HG03439 (cell line): ENCODE results near the gene FAM227B.
"Not testable (repeated sequence)": the region's sequence is repeated elsewhere in the genome, so short reads cannot be mapped to it uniquely, and the experiment has no call there.

Experiments used
- ATAC-seq: cut with Tn5 transposase; IDR thresholded peaks from one replicate; pipeline ENCODE4 v1.9.1; 2021; ENCODE audit warnings: mild to moderate bottlenecking, moderate library complexity; ENCODE audit not compliant: unreplicated experiment

The FAM227B gene

GRCh38 chr15:49495993-49496753 is 124.4 kb downstream of the FAM227B start:
- ATAC-seq: no peak

DNA sequence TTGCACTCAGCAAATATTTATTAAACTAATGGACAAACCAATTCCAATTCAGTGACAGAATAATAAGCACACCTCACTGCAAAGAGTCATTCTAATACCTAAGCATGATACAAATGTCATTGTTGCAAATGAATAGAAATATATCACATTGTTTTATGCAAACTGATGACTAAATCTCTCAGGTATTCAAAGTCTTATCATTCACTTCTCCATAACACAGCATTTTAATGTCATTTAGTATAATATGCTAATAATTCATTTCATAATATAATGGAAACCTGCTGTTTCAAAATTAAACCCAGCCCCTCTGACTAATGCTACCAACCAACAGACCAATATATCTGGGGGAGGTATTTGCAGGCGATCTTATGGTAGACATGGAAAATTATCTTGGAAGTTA is 125.8 kb downstream of the FAM227B start:
- no peak for ATAC-seq

DNA sequence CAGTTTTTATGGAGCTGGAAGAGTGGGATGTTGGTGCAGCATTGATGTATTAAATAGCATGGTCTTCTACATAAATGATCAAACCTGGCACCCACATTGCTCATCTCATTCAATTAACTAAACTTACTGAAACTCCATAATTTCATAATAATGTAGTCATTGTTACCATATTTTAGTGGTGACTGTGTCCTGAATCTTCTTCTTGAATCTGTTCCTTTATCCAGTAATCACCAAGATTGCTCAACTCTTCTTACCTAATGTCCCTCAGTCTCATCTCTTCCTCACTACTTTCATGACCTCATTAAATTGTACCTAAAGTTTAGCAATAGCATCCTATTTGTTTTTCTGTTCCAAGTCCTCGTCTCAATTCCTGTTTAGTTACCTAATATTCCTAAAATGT is 127.8 kb downstream of the FAM227B start:
- no peak for ATAC-seq

GRCh38 chr15:49492151-49492550 is 128.5 kb downstream of the FAM227B start:
- no peak for ATAC-seq

DNA sequence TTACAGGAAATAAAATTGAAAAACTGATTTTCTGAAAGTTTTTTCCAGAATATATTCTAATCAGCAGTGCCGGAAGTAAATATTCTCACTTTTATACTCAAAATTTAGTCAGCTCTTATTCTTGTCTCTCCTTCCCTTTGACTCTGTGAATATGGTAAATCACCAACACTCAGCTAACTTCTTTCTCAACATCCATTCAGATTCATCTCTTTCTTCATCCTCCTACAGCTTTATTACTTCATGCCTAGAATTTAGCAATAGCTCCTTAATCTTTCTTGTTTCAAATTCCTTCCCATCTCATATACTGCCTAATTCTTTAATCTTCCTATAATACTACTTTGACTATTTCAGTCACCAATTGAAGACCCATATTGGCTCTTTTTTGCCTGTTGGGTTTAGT is 129.7 kb downstream of the FAM227B start:
- no peak for ATAC-seq

- not testable (repeated sequence) for ATAC-seq
Observed at GRCh38 chr15:49485401-49485800, 135.2 kb downstream of the FAM227B start.

DNA sequence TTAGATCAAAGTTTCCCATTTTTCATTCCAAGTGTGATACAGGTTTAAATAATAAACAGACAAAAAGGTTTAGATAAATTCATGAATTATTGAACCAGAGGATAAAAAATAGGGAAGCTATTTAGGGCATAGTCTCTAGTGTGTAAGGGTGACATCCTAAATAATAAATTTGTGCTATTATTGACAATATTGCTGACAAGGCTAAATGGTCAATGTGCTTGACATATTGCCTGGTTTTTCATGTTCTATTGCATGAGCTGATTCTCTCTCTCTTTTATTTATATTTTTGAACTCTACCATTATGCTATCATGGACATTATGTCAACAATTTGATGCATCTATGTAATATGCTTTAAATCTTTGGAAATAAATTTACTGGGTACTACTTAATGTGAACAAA is 141.6 kb downstream of the FAM227B start:
- not testable (repeated sequence) for ATAC-seq

- not testable (repeated sequence) for ATAC-seq
Observed at GRCh38 chr15:49478021-49478420, 142.6 kb downstream of the FAM227B start.

DNA sequence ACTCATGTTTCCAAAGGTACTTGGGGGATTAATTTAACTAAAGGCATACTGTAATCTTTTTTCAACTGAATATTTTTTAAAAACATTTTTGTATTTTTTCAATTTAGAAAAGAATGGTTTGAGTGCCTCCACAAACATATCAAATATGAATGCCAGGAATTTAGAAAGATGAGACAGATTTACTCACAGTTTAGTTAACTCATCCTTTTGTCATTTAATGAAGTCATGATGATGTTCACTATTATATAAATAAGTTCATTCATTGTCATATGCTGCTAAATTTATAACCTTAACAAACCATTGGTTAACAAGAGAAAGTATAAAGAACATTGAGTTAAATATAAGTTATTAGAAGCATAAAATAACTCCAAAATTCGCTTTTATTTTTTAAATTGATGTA is 147.6 kb downstream of the FAM227B start:
- ATAC-seq: no peak

DNA sequence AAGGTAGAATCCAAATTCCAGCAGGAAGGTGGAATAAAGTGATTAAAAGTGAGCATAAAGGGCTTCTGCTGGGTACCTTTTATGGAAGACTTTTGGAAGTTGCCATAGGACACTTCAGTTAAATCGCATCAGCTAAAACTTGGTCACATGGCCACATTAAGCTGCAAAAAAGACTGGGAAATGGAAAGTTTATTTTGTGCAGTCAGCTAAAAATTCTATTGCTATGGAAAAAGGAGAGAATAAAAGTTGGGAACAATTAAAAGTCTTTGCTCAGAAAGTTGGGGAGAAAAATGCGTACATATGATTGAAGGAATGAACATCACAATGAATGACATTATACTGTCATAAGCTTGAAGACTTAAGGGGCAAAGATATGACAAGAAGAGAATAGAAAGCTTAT is 148.3 kb downstream of the FAM227B start:
- ATAC-seq: no peak

GRCh38 chr15:49471733-49472132 is 148.9 kb downstream of the FAM227B start:
- peak; percentile 77 for ATAC-seq

DNA sequence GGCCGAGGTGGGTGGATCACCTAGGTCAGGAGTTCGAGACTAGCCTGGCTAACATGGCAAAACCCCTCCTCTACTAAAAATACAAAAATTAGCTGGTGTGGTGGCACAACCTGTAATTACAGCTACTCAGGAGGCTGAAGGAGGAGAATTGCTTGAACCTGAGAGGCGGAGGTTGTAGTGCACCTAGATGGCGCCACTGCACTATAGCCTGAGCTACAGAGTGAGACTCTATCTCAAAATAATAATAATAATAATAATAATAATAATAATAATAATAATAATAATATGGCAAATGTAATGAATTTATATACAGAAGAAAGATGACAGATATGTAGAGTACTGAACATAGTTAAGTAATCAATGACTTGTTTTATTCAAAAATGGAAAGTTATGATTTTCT is 149.4 kb downstream of the FAM227B start:
- ATAC-seq: not testable (repeated sequence)

DNA sequence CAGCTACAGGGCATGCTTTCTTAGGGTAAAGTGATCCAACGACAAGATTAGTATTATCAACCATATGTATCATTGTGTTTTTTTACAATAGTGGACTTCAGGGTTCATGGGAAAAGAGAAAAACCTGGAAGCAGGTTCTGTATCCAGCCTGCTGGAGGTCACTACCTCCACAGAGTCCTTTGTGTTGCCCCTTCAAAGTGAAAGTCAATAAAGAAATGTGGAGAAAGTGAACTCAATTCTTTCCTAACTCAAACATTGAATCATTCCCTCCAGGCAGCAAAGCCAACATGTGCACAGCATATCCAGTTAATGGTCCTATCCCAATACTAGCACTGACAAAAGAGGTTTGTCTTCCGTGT is 152.2 kb downstream of the FAM227B start:
- no peak for ATAC-seq

DNA sequence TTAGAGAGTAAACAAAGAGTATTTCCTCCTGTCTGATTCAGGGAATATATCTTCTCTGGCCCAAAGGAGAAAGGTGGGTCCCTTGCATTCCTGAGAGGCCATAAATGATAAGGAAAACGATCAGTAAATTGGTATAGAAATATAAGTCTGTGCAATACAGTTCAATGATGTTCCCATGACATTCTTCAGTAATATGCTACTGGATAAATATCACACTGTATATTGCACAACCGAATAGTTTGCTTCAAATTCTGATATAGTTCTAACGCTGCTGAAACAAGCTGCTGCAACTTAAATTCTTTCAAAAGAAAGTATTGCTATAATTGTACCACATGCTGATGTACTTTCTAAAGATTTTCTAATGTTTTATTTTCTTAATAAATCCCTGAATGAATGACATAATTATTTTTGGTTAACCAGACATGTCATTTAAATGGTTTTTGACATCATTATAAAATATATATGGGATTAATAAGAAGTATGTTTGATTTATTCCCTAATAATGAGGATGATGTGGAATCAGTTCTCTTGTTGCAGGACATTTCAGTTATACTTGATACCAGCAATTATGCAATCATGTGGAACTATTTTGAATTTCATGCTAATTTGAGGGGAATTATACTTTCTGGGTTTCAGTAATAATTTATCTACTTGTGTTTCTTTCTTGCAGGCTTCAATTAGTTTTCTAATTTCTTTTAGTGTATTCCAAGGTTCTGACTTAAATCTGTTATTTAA is 152.7 kb downstream of the FAM227B start:
- ATAC-seq: no peak

GRCh38 chr15:49466119-49466518 is 154.5 kb downstream of the FAM227B start:
- ATAC-seq: no peak

DNA sequence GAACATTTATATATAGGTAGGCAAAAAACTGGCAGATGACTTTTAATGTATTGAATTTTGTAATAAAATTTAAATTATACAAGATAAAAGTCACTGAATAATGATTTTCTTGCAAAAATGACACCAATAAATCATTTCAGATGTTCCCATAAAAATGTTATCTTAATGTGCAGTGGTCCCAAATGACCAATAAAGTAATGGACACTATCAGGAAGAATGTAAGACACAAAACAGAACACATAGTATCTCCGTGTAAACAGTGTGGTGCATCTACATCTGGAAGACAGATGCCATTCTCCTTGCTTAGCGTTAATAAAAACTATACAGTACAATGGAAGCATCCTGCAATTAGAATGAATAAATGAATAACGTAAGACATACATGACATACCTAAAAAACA is 156.1 kb downstream of the FAM227B start:
- no peak for ATAC-seq

GRCh38 chr15:49462232-49462844 is 158.3 kb downstream of the FAM227B start:
- ATAC-seq: no peak

- no peak for ATAC-seq
Observed at GRCh38 chr15:49460411-49460941, 160.1 kb downstream of the FAM227B start.

- ATAC-seq: no peak
Observed at GRCh38 chr15:49458145-49458544, 162.5 kb downstream of the FAM227B start.

DNA sequence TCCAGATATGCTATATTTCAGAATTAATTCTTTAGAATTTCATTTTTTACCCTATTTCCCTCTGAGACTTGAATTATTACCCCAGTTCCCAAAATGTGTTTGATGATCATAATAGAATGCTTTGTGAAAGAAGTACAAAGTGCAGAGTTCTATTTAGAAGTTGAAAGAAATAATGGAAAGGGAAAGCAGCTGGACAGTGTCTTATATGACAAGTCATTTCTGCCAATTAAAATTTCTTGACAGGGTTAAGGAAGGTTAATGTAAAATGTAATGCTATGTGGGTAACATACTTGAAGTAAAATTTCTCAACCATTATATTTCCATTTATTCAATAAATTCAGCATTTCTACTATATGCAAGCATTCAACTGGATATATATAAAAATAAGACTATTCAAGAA is 164.5 kb downstream of the FAM227B start:
- ATAC-seq: no peak

- ATAC-seq: no peak
Observed at GRCh38 chr15:49452595-49452994, 168.0 kb downstream of the FAM227B start.

DNA sequence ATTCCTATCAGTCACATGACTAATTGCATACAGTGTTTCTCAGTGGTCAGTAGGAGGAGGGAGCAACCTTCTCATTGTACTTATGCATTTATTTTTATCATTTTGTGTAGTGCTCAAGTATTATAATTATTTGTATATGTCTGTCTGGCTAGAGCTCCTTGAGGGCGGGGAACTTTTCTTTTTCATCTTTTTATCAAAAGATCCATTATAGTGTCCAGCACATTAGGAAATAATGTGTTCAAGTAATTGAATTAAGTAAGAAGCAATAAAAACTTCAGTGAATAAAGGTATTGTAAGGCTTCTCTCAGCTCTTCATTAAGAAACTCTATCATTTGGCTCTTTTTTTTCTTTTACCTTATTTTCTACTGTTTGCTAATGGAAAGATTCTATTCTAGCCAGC is 178.8 kb downstream of the FAM227B start:
- ATAC-seq: no peak
